Naive thymus-derived CD4-positive, alpha-beta T cell (primary cell): Measurements from ENCODE around the gene ACAD10. TPM values are rescaled to one million over a fixed set of nuclear protein-coding genes. Genes with fewer than 3 reads are reported as not detected.
"Not testable (repeated sequence)": the region's sequence is repeated elsewhere in the genome, so short reads cannot be mapped to it uniquely, and the experiment has no call there.

Source experiments
- ATAC-seq: fragments of 150-1000 bp; cut with Tn5 transposase; 2 replicates; pipeline ENCODE4 v1.10.0; 2021; ENCODE audit warnings: mild to moderate bottlenecking, moderate library complexity
- CTCF ChIA-PET: fragments of 350-600 bp; sonication (Branson Sonifier 250); formaldehyde crosslinking; loops from one replicate; lab custom pipeline; 2021; ENCODE audit warnings: antibody characterized with exemption; lab: Charles Lee
- POLR2A ChIA-PET: fragments of 350-600 bp; sonication (Branson Sonifier 250); formaldehyde crosslinking; loops from one replicate; lab custom pipeline; 2021; ENCODE audit warnings: antibody characterized with exemption, inconsistent platforms; lab: Charles Lee
- DNase-seq, 9 donors: peaks; one replicate each; pipeline versions ENCODE4 v3.0.0 to v3.0.0-alpha.2; 2020 to 2022; ENCODE audit warnings: mixed read lengths in 1 of 9
- H3K27ac ChIP-seq: one replicate; pipeline ENCODE4 v1.7.0; 2013; ENCODE audit warnings: mild to moderate bottlenecking, low read depth, low read length, moderate library complexity
- H3K27me3 ChIP-seq, 2 donors: one replicate each; pipeline ENCODE4 v1.7.0; 2013; ENCODE audit warnings: low read length in 2 of 2, mild to moderate bottlenecking in 2 of 2, moderate library complexity in 2 of 2; ENCODE audit not compliant: control insufficient read depth in 2 of 2, insufficient read depth in 2 of 2
- H3K36me3 ChIP-seq, 3 experiments: 1 replicate in 2 of 3; 2 replicates in 1 of 3; pipeline ENCODE4 v1.7.0; 2013; ENCODE audit warnings: low read length in 3 of 3, mild to moderate bottlenecking in 3 of 3, moderate library complexity in 1 of 3; ENCODE audit not compliant: insufficient read depth in 3 of 3, control insufficient read depth in 2 of 3
- H3K4me1 ChIP-seq, 2 donors: one replicate each; pipeline ENCODE4 v1.7.0; 2013; ENCODE audit warnings: low read length in 2 of 2, mild to moderate bottlenecking in 2 of 2, moderate library complexity in 1 of 2; ENCODE audit not compliant: control insufficient read depth in 2 of 2, insufficient read depth in 2 of 2
- H3K4me3 ChIP-seq: 2 replicates; pipeline ENCODE4 v1.7.0; 2013; ENCODE audit warnings: mild to moderate bottlenecking, low read length
- H3K9me3 ChIP-seq, 3 experiments: 1 replicate in 2 of 3; 2 replicates in 1 of 3; pipeline ENCODE4 v1.7.0; 2013; ENCODE audit warnings: low read length in 3 of 3; ENCODE audit not compliant: control insufficient read depth in 2 of 3
- H3K27ac Mint-ChIP-seq, 9 donors: one replicate each; pipeline ENCODE4 v1.8.0; 2020 to 2022; ENCODE audit warnings: mixed read lengths in 9 of 9, mild to moderate bottlenecking in 8 of 9, moderate library complexity in 5 of 9, inconsistent platforms in 2 of 9
- H3K27me3 Mint-ChIP-seq, 5 donors: one replicate each; pipeline ENCODE4 v1.8.0; 2021 to 2022; ENCODE audit warnings: mixed read lengths in 5 of 5, mild to moderate bottlenecking in 1 of 5
- H3K36me3 Mint-ChIP-seq, 5 donors: one replicate each; pipeline ENCODE4 v1.8.0; 2020 to 2022; ENCODE audit warnings: mixed read lengths in 5 of 5, mild to moderate bottlenecking in 3 of 5, inconsistent platforms in 1 of 5
- H3K4me1 Mint-ChIP-seq, 7 donors: one replicate each; pipeline ENCODE4 v1.8.0; 2020 to 2022; ENCODE audit warnings: mixed read lengths in 7 of 7, mild to moderate bottlenecking in 3 of 7, inconsistent platforms in 1 of 7
- H3K4me3 Mint-ChIP-seq, 10 donors: one replicate each; pipeline ENCODE4 v1.8.0; 2020 to 2022; ENCODE audit warnings: mild to moderate bottlenecking in 10 of 10, mixed read lengths in 10 of 10, moderate library complexity in 6 of 10, inconsistent platforms in 2 of 10
- H3K9me3 Mint-ChIP-seq, 11 donors: one replicate each; pipeline ENCODE4 v1.8.0; 2020 to 2022; ENCODE audit warnings: mixed read lengths in 11 of 11, mild to moderate bottlenecking in 4 of 11, inconsistent platforms in 1 of 11, moderate library complexity in 1 of 11
- intact Hi-C, 2 donors: fragments of 100-400 bp; cut with micrococcal nuclease; formaldehyde crosslinking; loops; one replicate each; pipeline ENCODE4 v1.15.1; 2023
- polyA plus RNA-seq, 2 donors: library from polyadenylated mRNA; unstranded; fragments of 300-500 nt; fragmentation: Illumina TruSeq; gene quantifications; one replicate each; pipeline ENCODE4 v1.2.3, GENCODE V29; 2021
- total RNA-seq, 6 experiments: library from RNA in 5 of 6; stranded (reverse) in 5 of 6; gene quantifications; 1 replicate in 5 of 6; 2 replicates in 1 of 6; pipeline ENCODE4 v1.2.3 and lab custom pipeline; 2021 to 2026

Gene ACAD10
- total and polyA plus RNA-seq, 7 experiments from 2014 or later: 10.4 to 65.3 (median 31.3) TPM

DNA sequence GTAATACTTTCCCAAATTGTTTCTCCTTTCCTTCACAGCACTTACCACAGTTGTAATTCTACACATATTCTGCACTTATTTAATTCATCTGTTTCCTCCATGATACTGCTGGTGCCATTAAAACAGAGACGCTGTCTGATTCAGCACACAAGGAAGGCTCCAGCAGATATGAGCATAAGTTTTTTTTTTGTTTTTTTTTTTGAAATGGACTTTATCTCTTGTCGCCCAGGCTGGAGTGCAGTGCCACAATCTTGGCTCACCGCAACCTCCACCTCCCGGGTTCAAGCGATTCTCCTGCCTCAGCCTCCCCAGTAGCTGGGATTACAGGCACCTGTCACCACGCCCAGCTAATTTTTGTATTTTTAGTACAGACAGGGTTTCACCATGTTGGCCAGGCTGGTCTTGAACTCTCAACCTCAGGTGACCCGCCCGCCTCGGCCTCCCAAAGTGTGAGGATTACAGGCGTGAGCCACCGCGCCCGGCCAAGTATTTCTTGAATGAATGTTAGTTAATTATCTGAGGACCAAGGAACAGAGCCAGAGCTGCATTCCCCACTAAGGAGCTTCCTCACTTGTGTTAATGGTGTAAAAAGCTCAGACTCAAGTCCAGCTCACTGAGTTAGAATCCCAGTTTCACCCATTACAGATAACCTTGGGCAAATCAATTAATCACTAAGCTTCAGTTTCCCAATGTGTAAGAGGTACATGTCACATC lies 1.2 kb upstream of the ACAD10 start:
- peak overlapping the region; percentile 90 to 98 (median 96) for H3K27ac Mint-ChIP-seq

DNA sequence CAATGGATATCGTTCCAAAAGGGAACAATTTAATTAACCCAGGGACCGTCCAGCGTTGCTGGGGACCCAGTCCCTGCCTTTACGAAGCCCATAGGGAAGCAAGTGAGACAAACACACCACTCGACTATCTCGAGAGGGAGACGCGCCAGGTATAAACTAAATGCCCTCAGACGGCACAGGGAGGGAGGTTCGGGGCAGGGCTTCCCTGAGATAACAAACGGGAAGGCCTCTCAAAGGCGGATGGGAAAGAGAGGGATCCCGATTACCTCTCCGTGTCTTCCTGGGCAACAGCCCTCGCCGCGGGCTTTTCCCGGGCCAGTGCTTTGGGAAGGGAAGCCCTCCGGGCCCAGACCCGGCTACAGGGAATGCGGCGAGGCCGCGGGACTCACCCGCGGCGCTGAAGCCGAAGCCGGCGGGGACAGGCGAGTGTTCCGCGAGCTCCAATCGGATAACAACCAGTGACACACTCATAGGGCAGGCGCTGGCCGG lies 487 bp upstream of the ACAD10 start:
- DNase-seq (peak in 2 of 9 donors; percentile 15 to 29), ATAC-seq (peak; percentile 8)
- Histone ChIP-seq H3K27ac (peak overlapping the region; percentile 83), H3K4me3 (peak overlapping the region; percentile 90), H3K27me3 (no peaks in the 10 kb centered on the region), H3K36me3 (peaks cover 0 to 30% (median 7%) of the 10 kb centered on the region in 3 experiments), H3K4me1 (peaks cover 17 to 18% of the 10 kb centered on the region in 2 donors), H3K9me3 (no peaks in the 10 kb centered on the region)
- peak overlapping the region; percentile 90 to 98 (median 96) for H3K27ac Mint-ChIP-seq
- CTCF ChIA-PET: no interaction called here
- POLR2A ChIA-PET: interaction anchor here (0.6 to 1.9 kb wide), 8 partner anchors 12 to 1253 kb away, joined by 3 to 6 read pairs (median 4); partner anchors contain the start of gene MAPKAPK5
- peaks cover 0 to 7% (median 0%) of the 10 kb centered on the region in 11 donors for H3K9me3 Mint-ChIP-seq
- intact Hi-C loops: loop anchor here (1.0 to 10.0 kb wide), 7 partner anchors 87 to 729 kb away; partner anchors contain the start of genes ATXN2 (in 1 of the 2), ERP29 (in 1 of the 2), HECTD4 (in 1 of the 2) and MAPKAPK5 (in 1 of the 2)
- peaks cover 21 to 52% (median 44%) of the 10 kb centered on the region in 7 donors for H3K4me1 Mint-ChIP-seq
- peaks cover 0 to 2% (median 0%) of the 10 kb centered on the region in 5 donors for H3K27me3 Mint-ChIP-seq
- peaks cover 0 to 20% (median 13%) of the 10 kb centered on the region in 5 donors for H3K36me3 Mint-ChIP-seq
- H3K4me3 Mint-ChIP-seq: peak overlapping the region; percentile 90 to 98 (median 96)

More for the DNA sequence above, 1.2 kb upstream of the ACAD10 start:
- Mint-ChIP-seq H3K4me3 (peak overlapping the region; percentile 90 to 98 (median 96)), H3K4me1 (peaks cover 21 to 52% (median 44%) of the 10 kb centered on the region in 7 donors), H3K36me3 (peaks cover 0 to 20% (median 13%) of the 10 kb centered on the region in 5 donors)
- H3K9me3 Mint-ChIP-seq, H3K9me3 ChIP-seq, CTCF ChIA-PET, DNase-seq, ATAC-seq, H3K27me3 Mint-ChIP-seq, H3K27me3 ChIP-seq: not testable (repeated sequence)
- peak overlapping the region; percentile 83 for H3K27ac ChIP-seq
- H3K4me1 ChIP-seq: peaks cover 17 to 18% of the 10 kb centered on the region in 2 donors
- intact Hi-C loops: loop anchor here (1.0 to 10.0 kb wide), 7 partner anchors 86 to 730 kb away; partner anchors contain the start of genes ATXN2 (in 1 of the 2), ERP29 (in 1 of the 2), HECTD4 (in 1 of the 2) and MAPKAPK5 (in 1 of the 2)
- POLR2A ChIA-PET: interaction anchor here (0.5 to 1.4 kb wide), 2 partner anchors 12 to 318 kb away, joined by 3 to 4 read pairs; no protein-coding TSS in a partner anchor
- H3K4me3 ChIP-seq: peak overlapping the region; percentile 90
- peaks cover 0 to 36% (median 7%) of the 10 kb centered on the region in 3 experiments for H3K36me3 ChIP-seq

DNA sequence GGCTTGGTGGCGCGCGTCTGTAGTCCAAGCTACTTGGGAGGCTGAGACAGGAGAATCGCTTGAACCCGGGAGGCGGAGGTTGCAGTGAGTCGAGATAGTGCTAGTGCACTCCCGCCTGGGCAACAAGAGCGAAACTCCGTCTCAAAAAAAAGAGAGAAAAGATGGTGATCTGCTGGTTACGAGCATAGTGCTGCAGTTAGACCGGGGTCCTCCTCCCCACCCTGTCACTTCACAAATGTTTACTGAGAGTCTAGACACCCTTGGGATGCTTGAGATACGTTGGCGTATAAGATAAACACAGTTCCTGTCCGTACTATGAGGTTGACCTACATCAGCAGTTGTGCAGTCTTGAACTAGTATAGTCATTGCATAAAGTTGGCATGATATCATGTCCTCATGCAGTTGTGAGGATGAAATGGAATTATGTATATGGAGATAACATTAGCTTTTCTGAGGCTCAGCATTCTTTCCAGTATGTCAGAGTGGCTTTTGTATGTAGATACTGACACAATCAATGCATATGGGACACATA lies 787 bp downstream of the ACAD10 start:
- CTCF ChIA-PET: no interaction called here
- intact Hi-C loops: loop anchor here (1.0 to 10.0 kb wide), 7 partner anchors 87 to 728 kb away; partner anchors contain the start of genes ATXN2 (in 1 of the 2), ERP29 (in 1 of the 2), HECTD4 (in 1 of the 2) and MAPKAPK5 (in 1 of the 2)

DNA sequence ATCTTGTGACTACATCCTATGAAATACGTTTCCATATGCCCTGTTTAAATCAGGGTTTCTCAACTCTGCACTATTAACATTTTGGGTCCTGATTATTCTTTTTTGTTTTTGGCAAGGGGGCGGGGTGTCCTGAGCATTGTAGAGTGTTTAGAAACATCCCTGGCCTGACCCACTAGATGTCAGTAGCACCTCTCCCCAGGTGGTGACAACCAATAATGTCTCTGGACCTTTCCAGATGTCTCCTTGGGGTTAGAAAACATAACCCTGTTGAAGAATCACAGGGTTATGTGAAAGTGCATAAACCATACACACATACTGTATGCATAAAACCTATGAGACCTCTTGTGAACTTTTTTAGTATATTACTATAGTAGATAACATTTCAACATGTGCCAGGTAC lies 1.4 kb downstream of the ACAD10 start:
- peaks cover 0 to 7% (median 0%) of the 10 kb centered on the region in 11 donors for H3K9me3 Mint-ChIP-seq
- H3K4me3 Mint-ChIP-seq: peak overlapping the region; percentile 44 to 98 (median 96)
- ChIA-PET POLR2A (interaction anchor here (0.6 kb wide), 2 partner anchors 10 to 150 kb away, joined by 3 read pairs; no protein-coding TSS in a partner anchor), CTCF (no interaction called here)
- Histone ChIP-seq H3K9me3 (no peaks in the 10 kb centered on the region), H3K4me3 (no peak overlapping the region), H3K36me3 (peaks cover 0 to 13% (median 0%) of the 10 kb centered on the region in 3 experiments), H3K27me3 (no peaks in the 10 kb centered on the region), H3K27ac (peak overlapping the region; percentile 83), H3K4me1 (peaks cover 17 to 18% of the 10 kb centered on the region in 2 donors)
- peak overlapping the region; percentile 6 to 98 (median 96) for H3K27ac Mint-ChIP-seq
- ATAC-seq (no peak), DNase-seq (peak in 1 of 9 donors; percentile 10)
- H3K27me3 Mint-ChIP-seq: peaks cover 0 to 2% (median 0%) of the 10 kb centered on the region in 5 donors
- intact Hi-C loops: loop anchor here (1.0 to 10.0 kb wide), 6 partner anchors 126 to 728 kb away; partner anchors contain the start of genes ERP29 (in 1 of the 2), HECTD4 (in 1 of the 2), MAPKAPK5 (in 1 of the 2) and PTPN11 (in 1 of the 2)
- H3K4me1 Mint-ChIP-seq: peaks cover 28 to 56% (median 47%) of the 10 kb centered on the region in 7 donors
- H3K36me3 Mint-ChIP-seq: peaks cover 0 to 20% (median 7%) of the 10 kb centered on the region in 5 donors

More for the DNA sequence above, 787 bp downstream of the ACAD10 start:
- H3K27me3 Mint-ChIP-seq: peaks cover 0 to 2% (median 0%) of the 10 kb centered on the region in 5 donors
- H3K9me3 Mint-ChIP-seq: peaks cover 0 to 7% (median 0%) of the 10 kb centered on the region in 11 donors
- peaks cover 17 to 18% of the 10 kb centered on the region in 2 donors for H3K4me1 ChIP-seq
- H3K27ac ChIP-seq: peak overlapping the region; percentile 83
- peak overlapping the region; percentile 90 to 98 (median 96) for H3K4me3 Mint-ChIP-seq
- H3K4me3 ChIP-seq: peak overlapping the region; percentile 90
- POLR2A ChIA-PET: interaction anchor here (0.6 to 1.9 kb wide), 4 partner anchors 90 to 252 kb away, joined by 3 to 6 read pairs (median 3); partner anchors contain the start of gene MAPKAPK5
- DNase-seq (peak in 4 of 9 donors; percentile 3 to 11 (median 7)), ATAC-seq (no peak)
- peaks cover 28 to 57% (median 49%) of the 10 kb centered on the region in 7 donors for H3K4me1 Mint-ChIP-seq
- no peaks in the 10 kb centered on the region for H3K9me3 ChIP-seq
- peak overlapping the region; percentile 84 to 98 (median 96) for H3K27ac Mint-ChIP-seq
- no peaks in the 10 kb centered on the region for H3K27me3 ChIP-seq
- H3K36me3 Mint-ChIP-seq: peaks cover 0 to 23% (median 11%) of the 10 kb centered on the region in 5 donors
- peaks cover 0 to 19% (median 3%) of the 10 kb centered on the region in 3 experiments for H3K36me3 ChIP-seq

DNA sequence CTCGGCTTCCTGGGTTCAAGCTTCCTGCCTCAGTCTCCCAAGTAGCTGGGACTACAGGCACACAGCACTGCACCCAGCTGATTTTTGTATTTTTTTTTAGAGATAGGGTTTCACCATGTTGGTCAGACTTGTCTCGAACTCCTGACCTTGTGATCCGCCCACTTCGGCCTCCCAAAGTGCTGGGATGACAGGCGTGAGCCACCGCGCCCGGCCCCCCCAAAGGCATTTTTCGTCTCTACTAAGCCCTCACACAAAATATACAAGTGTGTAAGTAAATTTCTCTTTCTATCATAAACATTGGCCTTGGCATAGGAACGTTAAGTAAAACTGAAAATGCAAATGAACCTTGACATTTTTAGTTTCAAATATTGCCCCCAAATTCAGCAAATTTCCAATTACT lies 2.1 kb downstream of the ACAD10 start:
- Mint-ChIP-seq H3K27me3 (peaks cover 0 to 2% (median 0%) of the 10 kb centered on the region in 5 donors), H3K36me3 (peaks cover 0 to 17% (median 5%) of the 10 kb centered on the region in 5 donors), H3K4me3 (no peak overlapping the region), H3K4me1 (peaks cover 28 to 53% (median 43%) of the 10 kb centered on the region in 7 donors), H3K27ac (peak overlapping the region in 5 of 9 donors; percentile 24 to 92 (median 59)), H3K9me3 (peaks cover 0 to 7% (median 0%) of the 10 kb centered on the region in 11 donors)
- H3K36me3 ChIP-seq: peaks cover 0 to 9% (median 0%) of the 10 kb centered on the region in 3 experiments
- ChIA-PET CTCF (interaction anchor here (0.7 kb wide), 1 partner anchor 14 kb away, joined by 3 read pairs; no protein-coding TSS in a partner anchor), POLR2A (interaction anchor here (0.6 kb wide), 1 partner anchor 10 kb away, joined by 3 read pairs; no protein-coding TSS in a partner anchor)
- intact Hi-C loops: loop anchor here (1.0 to 10.0 kb wide), 6 partner anchors 125 to 727 kb away; partner anchors contain the start of genes ERP29 (in 1 of the 2), HECTD4 (in 1 of the 2), MAPKAPK5 (in 1 of the 2) and PTPN11 (in 1 of the 2)
- no peak for ATAC-seq
- H3K27ac ChIP-seq: no peak overlapping the region
- no peak overlapping the region for H3K4me3 ChIP-seq
- no peak for DNase-seq
- H3K27me3 ChIP-seq: no peaks in the 10 kb centered on the region
- H3K4me1 ChIP-seq: peaks cover 17 to 18% of the 10 kb centered on the region in 2 donors
- H3K9me3 ChIP-seq: no peaks in the 10 kb centered on the region
